GM19452 (cell line): Measurements from ENCODE around the gene SETD1B.
"Not testable (repeated sequence)": the region's sequence is repeated elsewhere in the genome, so short reads cannot be mapped to it uniquely, and the experiment has no call there.

ENCODE experiments used
- ATAC-seq: cut with Tn5 transposase; IDR thresholded peaks from one replicate; pipeline ENCODE4 v1.9.1; 2021; ENCODE audit not compliant: unreplicated experiment

Gene SETD1B

GRCh38 chr12:121779422-121779895, 24.4 kb upstream of the SETD1B start:
- no peak for ATAC-seq

GRCh38 chr12:121780429-121780828, 23.4 kb upstream of the SETD1B start:
- no peak for ATAC-seq

GRCh38 chr12:121781484-121781997, 22.3 kb upstream of the SETD1B start:
- peak; percentile 8 for ATAC-seq

GRCh38 chr12:121781998-121782979, 21.5 kb upstream of the SETD1B start:
- peak; percentile 48 for ATAC-seq

GRCh38 chr12:121783766-121784165, 20.0 kb upstream of the SETD1B start:
- ATAC-seq = no peak

GRCh38 chr12:121784460-121784859, 19.3 kb upstream of the SETD1B start:
- no peak for ATAC-seq

- ATAC-seq = no peak
Measured at GRCh38 chr12:121786440-121786825, 17.4 kb upstream of the SETD1B start.

GRCh38 chr12:121787063-121788025, 16.5 kb upstream of the SETD1B start:
- ATAC-seq = no peak

GRCh38 chr12:121788176-121788818, 15.5 kb upstream of the SETD1B start:
- ATAC-seq = no peak

- ATAC-seq = no peak
Measured at GRCh38 chr12:121789233-121789781, 14.5 kb upstream of the SETD1B start.

GRCh38 chr12:121789800-121790728, 13.7 kb upstream of the SETD1B start:
- peak; percentile 45 for ATAC-seq

GRCh38 chr12:121790785-121791184, 13.0 kb upstream of the SETD1B start:
- not testable (repeated sequence) for ATAC-seq

GRCh38 chr12:121791671-121792551, 11.9 kb upstream of the SETD1B start:
- no peak for ATAC-seq

GRCh38 chr12:121792607-121793439, 11.0 kb upstream of the SETD1B start:
- no peak for ATAC-seq

GRCh38 chr12:121793440-121793837, 10.4 kb upstream of the SETD1B start, which contains the start of gene RHOF:
Gene RHOF (minus strand): TSS chr12:121793688. CDS start chr12:121793633, 55 bp downstream.
- peak; percentile 10 for ATAC-seq

- ATAC-seq = peak; percentile 52
Measured at GRCh38 chr12:121793838-121794533, 9.8 kb upstream of the SETD1B start.
